Measurements from ENCODE around the gene SUMO2. TPM values are rescaled to one million over a fixed set of nuclear protein-coding genes. Genes with fewer than 3 reads are reported as not detected.
A peak's percentile ranks its signal among the peaks of the same experiment; 100 is the strongest.
"Not testable (repeated sequence)": the region's sequence is repeated elsewhere in the genome, so short reads cannot be mapped to it uniquely, and the experiment has no call there.

SUMO2 gene
- polyA plus RNA-seq, 4 donors: 64.3 to 305 (median 71.9) TPM

DNA sequence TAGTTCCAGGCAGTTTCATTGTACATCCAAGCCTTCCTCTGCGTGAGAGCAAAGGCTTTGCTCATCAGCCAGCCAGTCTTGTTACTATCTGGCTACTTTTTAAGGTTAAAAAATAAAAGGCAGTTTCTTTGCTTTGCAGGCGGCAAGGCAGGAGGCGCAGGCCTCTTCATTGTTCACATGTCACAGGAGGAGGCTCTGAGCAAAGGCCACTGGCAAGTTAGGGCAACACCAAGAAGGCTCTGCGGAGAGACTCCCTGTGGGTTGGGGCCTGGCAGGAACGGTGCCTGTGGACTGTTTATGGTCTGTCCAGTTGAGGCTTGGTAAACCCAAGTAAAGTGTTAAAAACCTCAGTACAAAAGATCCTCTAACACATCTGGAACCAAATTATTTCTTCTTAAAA is 47.3 kb downstream of the SUMO2 start:
- Histone ChIP-seq H3K27ac (ENCODE audit: low read depth in 1 of 3, low read length in 2 of 3) (no peak overlapping the region), H3K4me3 (ENCODE audit: low read depth in 1 of 3, low read length in 3 of 3) (no peak overlapping the region), H3K4me1 (ENCODE audit: control insufficient read depth in 3 of 3, insufficient read depth in 2 of 3, low read depth in 1 of 3, low read length in 2 of 3) (peaks cover 0 to 6% (median 0%) of the 10 kb centered on the region in 3 donors), H3K9me3 (ENCODE audit: control insufficient read depth in 2 of 2, insufficient read depth in 1 of 2, low read depth in 1 of 2, low read length in 1 of 2) (no peaks in the 10 kb centered on the region), H3K27me3 (ENCODE audit: control insufficient read depth in 3 of 3, insufficient read depth in 3 of 3, low read length in 3 of 3) (no peaks in the 10 kb centered on the region), H3K36me3 (ENCODE audit: control insufficient read depth in 3 of 3, insufficient read depth in 2 of 3, low read depth in 1 of 3, low read length in 3 of 3) (peaks cover 0 to 46% (median 2%) of the 10 kb centered on the region in 3 donors)
- WGBS, 3 donors: 82 to 90% (median 88%) methylated on average over 5 of the region's 5 CpGs
- DNase-seq (no peak), FAIRE-seq (no peak)

GRCh38 chr17:75133607-75134347 is 49.0 kb downstream of the SUMO2 start:
- WGBS, 3 donors: 90 to 92% (median 91%) methylated on average over 14 of the region's 14 CpGs
- not testable (repeated sequence) for H3K4me3 ChIP-seq (ENCODE audit: low read depth in 1 of 3, low read length in 3 of 3); FAIRE-seq; H3K27ac ChIP-seq (ENCODE audit: low read depth in 1 of 3, low read length in 2 of 3); DNase-seq; H3K9me3 ChIP-seq (ENCODE audit: control insufficient read depth in 2 of 2, insufficient read depth in 1 of 2, low read depth in 1 of 2, low read length in 1 of 2); H3K27me3 ChIP-seq (ENCODE audit: control insufficient read depth in 3 of 3, insufficient read depth in 3 of 3, low read length in 3 of 3)
- Histone ChIP-seq H3K36me3 (ENCODE audit: control insufficient read depth in 3 of 3, insufficient read depth in 2 of 3, low read depth in 1 of 3, low read length in 3 of 3) (peaks cover 0 to 52% (median 5%) of the 10 kb centered on the region in 3 donors), H3K4me1 (ENCODE audit: control insufficient read depth in 3 of 3, insufficient read depth in 2 of 3, low read depth in 1 of 3, low read length in 2 of 3) (peaks cover 0 to 12% (median 0%) of the 10 kb centered on the region in 3 donors)

GRCh38 chr17:75133001-75133400 is 49.8 kb downstream of the SUMO2 start:
- FAIRE-seq (no peak), DNase-seq (no peak)
- Histone ChIP-seq H3K4me3 (ENCODE audit: low read depth in 1 of 3, low read length in 3 of 3) (no peak overlapping the region), H3K4me1 (ENCODE audit: control insufficient read depth in 3 of 3, insufficient read depth in 2 of 3, low read depth in 1 of 3, low read length in 2 of 3) (peaks cover 0 to 12% (median 0%) of the 10 kb centered on the region in 3 donors), H3K27me3 (ENCODE audit: control insufficient read depth in 3 of 3, insufficient read depth in 3 of 3, low read length in 3 of 3) (no peaks in the 10 kb centered on the region), H3K9me3 (ENCODE audit: control insufficient read depth in 2 of 2, insufficient read depth in 1 of 2, low read depth in 1 of 2, low read length in 1 of 2) (no peaks in the 10 kb centered on the region), H3K36me3 (ENCODE audit: control insufficient read depth in 3 of 3, insufficient read depth in 2 of 3, low read depth in 1 of 3, low read length in 3 of 3) (peaks cover 0 to 54% (median 5%) of the 10 kb centered on the region in 3 donors), H3K27ac (ENCODE audit: low read depth in 1 of 3, low read length in 2 of 3) (no peak overlapping the region)
- WGBS, 3 donors: 94 to 98% (median 95%) methylated on average over 3 of the region's 3 CpGs

GRCh38 chr17:75132018-75133000 is 50.5 kb downstream of the SUMO2 start:
- not testable (repeated sequence) for FAIRE-seq; H3K9me3 ChIP-seq (ENCODE audit: control insufficient read depth in 2 of 2, insufficient read depth in 1 of 2, low read depth in 1 of 2, low read length in 1 of 2); H3K27me3 ChIP-seq (ENCODE audit: control insufficient read depth in 3 of 3, insufficient read depth in 3 of 3, low read length in 3 of 3); DNase-seq
- H3K4me1 ChIP-seq (ENCODE audit: control insufficient read depth in 3 of 3, insufficient read depth in 2 of 3, low read depth in 1 of 3, low read length in 2 of 3): peaks cover 0 to 12% (median 0%) of the 10 kb centered on the region in 3 donors
- peak overlapping the region; percentile 75 to 88 (median 85) for H3K27ac ChIP-seq (ENCODE audit: low read depth in 1 of 3, low read length in 2 of 3)
- WGBS, 3 donors: 78 to 79% (median 78%) methylated on average over 38 to 40 of the region's 40 CpGs
- peak overlapping the region; percentile 84 to 92 (median 87) for H3K4me3 ChIP-seq (ENCODE audit: low read depth in 1 of 3, low read length in 3 of 3)
- H3K36me3 ChIP-seq (ENCODE audit: control insufficient read depth in 3 of 3, insufficient read depth in 2 of 3, low read depth in 1 of 3, low read length in 3 of 3): peaks cover 0 to 54% (median 5%) of the 10 kb centered on the region in 3 donors

GRCh38 chr17:75131278-75132017 is 51.3 kb downstream of the SUMO2 start, which contains the start of gene NT5C:
TSS of gene NT5C (minus strand) at chr17:75131742. CDS start at chr17:75131707, 35 bp downstream.
- no peaks in the 10 kb centered on the region for H3K9me3 ChIP-seq (ENCODE audit: control insufficient read depth in 2 of 2, insufficient read depth in 1 of 2, low read depth in 1 of 2, low read length in 1 of 2)
- FAIRE-seq: no peak
- H3K27ac ChIP-seq (ENCODE audit: low read depth in 1 of 3, low read length in 2 of 3): peak within 1 kb of the TSS; percentile 85 to 88 (median 85)
- peaks cover 0 to 12% (median 0%) of the 10 kb centered on the region in 3 donors for H3K4me1 ChIP-seq (ENCODE audit: control insufficient read depth in 3 of 3, insufficient read depth in 2 of 3, low read depth in 1 of 3, low read length in 2 of 3)
- peak; percentile 85 to 96 for DNase-seq
- H3K4me3 ChIP-seq (ENCODE audit: low read depth in 1 of 3, low read length in 3 of 3): peak within 1 kb of the TSS; percentile 84 to 92 (median 87)
- WGBS, 3 donors: 0% methylated on average over 66 to 82 of the region's 82 CpGs
- no peaks in the 10 kb centered on the region for H3K27me3 ChIP-seq (ENCODE audit: control insufficient read depth in 3 of 3, insufficient read depth in 3 of 3, low read length in 3 of 3)
- peaks cover 0 to 49% (median 5%) of the 10 kb centered on the region in 3 donors for H3K36me3 ChIP-seq (ENCODE audit: control insufficient read depth in 3 of 3, insufficient read depth in 2 of 3, low read depth in 1 of 3, low read length in 3 of 3)

GRCh38 chr17:75130632-75131277 is 52.0 kb downstream of the SUMO2 start:
- Histone ChIP-seq H3K27me3 (ENCODE audit: control insufficient read depth in 3 of 3, insufficient read depth in 3 of 3, low read length in 3 of 3) (no peaks in the 10 kb centered on the region), H3K27ac (ENCODE audit: low read depth in 1 of 3, low read length in 2 of 3) (peak overlapping the region; percentile 85 to 88 (median 85)), H3K36me3 (ENCODE audit: control insufficient read depth in 3 of 3, insufficient read depth in 2 of 3, low read depth in 1 of 3, low read length in 3 of 3) (peaks cover 0 to 48% (median 3%) of the 10 kb centered on the region in 3 donors), H3K4me1 (ENCODE audit: control insufficient read depth in 3 of 3, insufficient read depth in 2 of 3, low read depth in 1 of 3, low read length in 2 of 3) (peaks cover 0 to 15% (median 0%) of the 10 kb centered on the region in 3 donors), H3K4me3 (ENCODE audit: low read depth in 1 of 3, low read length in 3 of 3) (peak overlapping the region; percentile 84 to 92 (median 87)), H3K9me3 (ENCODE audit: control insufficient read depth in 2 of 2, insufficient read depth in 1 of 2, low read depth in 1 of 2, low read length in 1 of 2) (no peaks in the 10 kb centered on the region)
- FAIRE-seq (no peak), DNase-seq (peak; percentile 69 to 76)
- WGBS, 3 donors: 10 to 12% (median 11%) methylated on average over 27 to 29 of the region's 29 CpGs

GRCh38 chr17:75130059-75130631 is 52.6 kb downstream of the SUMO2 start:
- H3K27me3 ChIP-seq (ENCODE audit: control insufficient read depth in 3 of 3, insufficient read depth in 3 of 3, low read length in 3 of 3): no peaks in the 10 kb centered on the region
- peaks cover 0 to 18% (median 3%) of the 10 kb centered on the region in 3 donors for H3K4me1 ChIP-seq (ENCODE audit: control insufficient read depth in 3 of 3, insufficient read depth in 2 of 3, low read depth in 1 of 3, low read length in 2 of 3)
- peaks cover 0 to 46% (median 3%) of the 10 kb centered on the region in 3 donors for H3K36me3 ChIP-seq (ENCODE audit: control insufficient read depth in 3 of 3, insufficient read depth in 2 of 3, low read depth in 1 of 3, low read length in 3 of 3)
- no peaks in the 10 kb centered on the region for H3K9me3 ChIP-seq (ENCODE audit: control insufficient read depth in 2 of 2, insufficient read depth in 1 of 2, low read depth in 1 of 2, low read length in 1 of 2)
- H3K27ac ChIP-seq (ENCODE audit: low read depth in 1 of 3, low read length in 2 of 3): peak overlapping the region in 2 of 3 donors; percentile 85
- whole genome bisulfite sequencing, 3 donors: 70 to 78% (median 71%) methylated on average over 23 to 24 of the region's 24 CpGs
- peak overlapping the region in 2 of 3 donors; percentile 87 to 92 for H3K4me3 ChIP-seq (ENCODE audit: low read depth in 1 of 3, low read length in 3 of 3)
- FAIRE-seq (no peak), DNase-seq (no peak)
